GM10266 (cell line): ENCODE data around the gene GFOD2.
A peak's percentile ranks its signal among the peaks of the same experiment; 100 is the strongest.

Experiments used
- DNase-seq: peaks from one replicate; pipeline ENCODE4 v3.0.0; 2012; ENCODE audit errors: extremely low spot score
- TF ChIP-seq, protein P1 (sequence below): IDR thresholded peaks from 2 replicates; pipeline ENCODE4 v1.5.1; 2012; ENCODE audit warnings: mild to moderate bottlenecking, low read depth; ENCODE audit not compliant: control insufficient read depth, insufficient read depth; ENCODE audit errors: missing control alignments

The GFOD2 gene

DNA sequence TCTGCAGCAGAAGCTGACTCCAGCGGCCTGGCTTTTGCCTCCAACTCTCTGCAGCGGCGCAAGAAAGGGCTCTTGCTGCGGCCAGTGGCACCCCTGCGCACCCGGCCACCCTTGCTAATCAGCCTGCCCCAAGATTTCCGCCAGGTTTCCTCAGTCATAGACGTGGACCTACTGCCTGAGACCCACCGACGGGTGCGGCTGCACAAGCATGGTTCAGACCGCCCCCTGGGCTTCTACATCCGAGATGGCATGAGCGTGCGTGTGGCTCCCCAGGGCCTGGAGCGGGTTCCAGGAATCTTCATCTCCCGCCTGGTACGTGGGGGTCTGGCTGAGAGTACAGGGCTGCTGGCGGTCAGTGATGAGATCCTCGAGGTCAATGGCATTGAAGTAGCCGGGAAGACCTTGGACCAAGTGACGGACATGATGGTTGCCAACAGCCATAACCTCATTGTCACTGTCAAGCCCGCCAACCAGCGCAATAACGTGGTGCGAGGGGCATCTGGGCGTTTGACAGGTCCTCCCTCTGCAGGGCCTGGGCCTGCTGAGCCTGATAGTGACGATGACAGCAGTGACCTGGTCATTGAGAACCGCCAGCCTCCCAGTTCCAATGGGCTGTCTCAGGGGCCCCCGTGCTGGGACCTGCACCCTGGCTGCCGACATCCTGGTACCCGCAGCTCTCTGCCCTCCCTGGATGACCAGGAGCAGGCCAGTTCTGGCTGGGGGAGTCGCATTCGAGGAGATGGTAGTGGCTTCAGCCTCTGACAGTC is 57.0 kb downstream of the GFOD2 start:
- TF ChIP-seq, protein P1, sequence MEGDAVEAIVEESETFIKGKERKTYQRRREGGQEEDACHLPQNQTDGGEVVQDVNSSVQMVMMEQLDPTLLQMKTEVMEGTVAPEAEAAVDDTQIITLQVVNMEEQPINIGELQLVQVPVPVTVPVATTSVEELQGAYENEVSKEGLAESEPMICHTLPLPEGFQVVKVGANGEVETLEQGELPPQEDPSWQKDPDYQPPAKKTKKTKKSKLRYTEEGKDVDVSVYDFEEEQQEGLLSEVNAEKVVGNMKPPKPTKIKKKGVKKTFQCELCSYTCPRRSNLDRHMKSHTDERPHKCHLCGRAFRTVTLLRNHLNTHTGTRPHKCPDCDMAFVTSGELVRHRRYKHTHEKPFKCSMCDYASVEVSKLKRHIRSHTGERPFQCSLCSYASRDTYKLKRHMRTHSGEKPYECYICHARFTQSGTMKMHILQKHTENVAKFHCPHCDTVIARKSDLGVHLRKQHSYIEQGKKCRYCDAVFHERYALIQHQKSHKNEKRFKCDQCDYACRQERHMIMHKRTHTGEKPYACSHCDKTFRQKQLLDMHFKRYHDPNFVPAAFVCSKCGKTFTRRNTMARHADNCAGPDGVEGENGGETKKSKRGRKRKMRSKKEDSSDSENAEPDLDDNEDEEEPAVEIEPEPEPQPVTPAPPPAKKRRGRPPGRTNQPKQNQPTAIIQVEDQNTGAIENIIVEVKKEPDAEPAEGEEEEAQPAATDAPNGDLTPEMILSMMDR = no peak
- DNase-seq = no peak

DNA sequence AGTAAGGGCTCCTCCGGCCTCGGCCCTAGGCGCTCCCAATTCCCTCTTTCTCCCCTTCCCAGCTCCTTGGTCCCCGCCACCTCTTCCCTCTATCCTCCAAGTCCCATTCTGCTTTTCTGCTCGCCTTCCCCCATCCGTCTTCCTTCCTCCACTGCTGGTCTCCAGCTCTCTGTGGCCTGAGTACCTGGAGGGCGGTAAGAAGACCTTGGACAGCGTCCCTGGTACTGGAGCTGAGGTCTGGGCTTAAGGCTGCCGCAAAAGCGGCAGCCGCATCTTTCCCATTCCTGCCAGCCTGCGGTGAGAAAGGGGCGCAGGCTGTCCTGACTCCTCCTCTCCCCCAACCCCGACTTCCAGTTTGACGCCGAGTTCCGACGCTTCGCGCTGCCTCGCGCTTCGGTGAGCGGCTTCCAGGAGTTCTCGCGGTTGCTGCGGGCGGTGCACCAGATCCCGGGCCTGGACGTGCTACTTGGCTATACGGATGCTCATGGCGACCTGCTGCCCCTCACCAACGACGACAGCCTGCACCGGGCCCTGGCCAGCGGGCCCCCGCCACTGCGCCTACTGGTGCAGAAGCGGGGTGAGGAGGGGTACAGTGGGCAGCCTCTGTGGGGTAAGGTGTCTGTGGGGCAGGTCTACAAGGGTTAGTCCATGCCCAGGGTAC is 57.9 kb downstream of the GFOD2 start:
- DNase-seq = no peak

DNA sequence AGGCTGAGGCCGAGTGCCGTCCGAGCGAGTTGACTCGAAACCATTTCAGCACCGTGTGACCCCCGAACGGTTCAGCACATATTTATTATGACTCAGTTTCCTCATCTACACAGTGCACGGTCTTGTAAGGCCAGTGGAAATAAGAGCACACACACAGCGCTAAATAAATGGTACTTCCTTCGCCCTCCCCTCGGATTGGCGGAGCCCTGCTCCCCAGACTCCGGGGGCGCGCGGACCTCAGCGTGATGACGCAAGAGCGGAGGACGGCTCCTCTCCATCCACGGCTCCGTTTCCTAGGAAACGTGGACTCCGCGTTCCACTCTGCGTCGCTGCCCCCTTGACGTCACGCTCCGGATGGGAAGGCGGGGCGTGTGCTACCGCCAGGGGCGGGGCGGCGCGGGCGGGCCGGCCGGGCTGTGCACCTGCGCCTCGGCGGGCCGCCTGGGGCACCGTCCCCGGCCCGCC is 58.5 kb downstream of the GFOD2 start, which contains the start of gene PARD6A:
Gene PARD6A, plus strand, starts transcription at position 397 of the 465 bp plus-strand sequence. CDS start 79 bp downstream, outside the sequence.
- TF ChIP-seq, protein P1 = no peak
- DNase-seq = peak; percentile 100

More for the DNA sequence above, 57.9 kb downstream of the GFOD2 start:
- TF ChIP-seq, protein P1 = no peak

DNA sequence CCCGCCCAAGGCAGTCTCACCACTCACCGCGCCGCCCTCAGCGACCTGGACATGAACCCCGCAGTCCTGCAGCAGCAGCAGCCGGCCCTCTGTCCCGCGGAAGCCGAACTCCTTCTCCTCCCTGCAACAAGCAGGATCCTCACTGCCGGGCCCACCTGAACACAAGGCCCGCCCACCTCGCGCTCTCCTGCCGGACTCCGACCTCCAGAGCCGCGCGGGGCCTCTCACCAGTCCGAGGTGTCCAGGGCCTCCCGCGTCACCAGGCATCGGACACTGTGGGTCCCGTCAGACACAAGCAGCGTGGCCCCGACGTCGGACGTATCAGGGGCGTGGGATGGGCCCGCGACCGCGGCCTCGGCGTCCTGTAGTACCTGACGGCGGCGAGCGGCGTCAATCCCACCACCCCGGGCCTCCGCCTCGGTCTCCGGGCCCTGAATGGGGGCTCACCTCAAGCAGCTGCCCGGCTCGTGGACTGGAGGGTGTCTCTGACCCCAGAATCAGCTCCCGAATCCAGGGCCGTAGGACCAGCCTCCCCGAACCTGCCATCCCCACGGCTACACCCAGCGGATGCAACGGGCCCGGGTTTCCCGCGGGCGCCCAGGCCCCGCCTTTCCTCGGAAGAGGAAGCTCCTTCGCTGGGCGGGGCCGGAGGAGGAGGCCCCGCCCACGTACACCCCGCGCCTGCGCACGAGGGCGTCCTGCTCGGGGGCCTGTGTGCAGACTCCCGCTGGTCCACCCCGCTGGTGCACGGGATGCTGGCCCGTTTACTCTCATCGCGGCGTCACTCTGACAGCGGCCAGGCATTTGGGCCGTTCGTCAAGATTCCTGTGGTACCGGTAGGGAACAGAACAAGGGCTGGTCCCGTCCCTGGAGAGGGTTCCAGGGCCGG is 59.2 kb downstream of the GFOD2 start, which contains the start of gene ACD:
Gene ACD, minus strand, starts transcription at position 586 of the 889 bp plus-strand sequence. Its CDS starts 40 bp downstream, at position 546.
- DNase-seq = peak; percentile 100
- TF ChIP-seq, protein P1 = no peak

DNA sequence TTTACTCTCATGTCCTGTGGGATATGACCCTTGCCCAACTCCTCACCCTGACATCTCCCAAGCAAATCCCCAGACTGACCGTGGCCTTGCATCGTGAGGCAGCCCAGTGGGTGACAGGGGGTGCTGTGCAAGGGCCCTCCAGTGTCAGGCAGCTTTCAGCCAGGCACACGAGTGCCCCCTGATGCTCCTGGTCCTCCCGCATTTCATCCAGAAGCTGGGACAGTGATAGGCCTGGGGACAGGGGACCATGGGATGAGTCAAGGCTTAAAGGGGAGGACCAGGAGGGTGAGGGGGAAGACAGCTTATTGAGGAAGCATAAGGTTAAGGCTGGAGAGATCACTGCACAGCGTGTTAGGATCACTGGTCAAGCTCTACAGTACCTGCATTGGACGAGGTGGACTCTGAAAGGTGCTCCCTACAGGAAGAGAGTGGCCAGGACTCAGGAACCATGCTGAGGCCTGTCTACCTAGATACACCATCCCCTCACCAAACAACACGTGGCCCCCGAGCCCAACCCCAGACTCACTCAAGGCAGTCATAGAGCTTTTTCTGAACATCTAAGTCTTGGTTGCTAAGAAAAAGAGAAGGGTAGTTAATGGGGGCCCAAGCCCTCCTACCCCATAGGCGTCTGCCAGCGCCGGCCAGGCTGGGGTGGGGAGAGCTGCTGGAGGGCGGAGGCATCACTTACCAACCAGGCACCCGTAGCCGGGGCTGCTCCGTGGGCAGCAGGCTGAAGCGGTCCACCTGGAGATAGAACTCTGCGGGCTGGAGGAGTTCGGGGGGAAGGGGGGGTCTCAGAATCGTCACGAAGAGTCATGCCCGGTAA is 60.1 kb downstream of the GFOD2 start:
- no peak for DNase-seq
- TF ChIP-seq, protein P1 = no peak

DNA sequence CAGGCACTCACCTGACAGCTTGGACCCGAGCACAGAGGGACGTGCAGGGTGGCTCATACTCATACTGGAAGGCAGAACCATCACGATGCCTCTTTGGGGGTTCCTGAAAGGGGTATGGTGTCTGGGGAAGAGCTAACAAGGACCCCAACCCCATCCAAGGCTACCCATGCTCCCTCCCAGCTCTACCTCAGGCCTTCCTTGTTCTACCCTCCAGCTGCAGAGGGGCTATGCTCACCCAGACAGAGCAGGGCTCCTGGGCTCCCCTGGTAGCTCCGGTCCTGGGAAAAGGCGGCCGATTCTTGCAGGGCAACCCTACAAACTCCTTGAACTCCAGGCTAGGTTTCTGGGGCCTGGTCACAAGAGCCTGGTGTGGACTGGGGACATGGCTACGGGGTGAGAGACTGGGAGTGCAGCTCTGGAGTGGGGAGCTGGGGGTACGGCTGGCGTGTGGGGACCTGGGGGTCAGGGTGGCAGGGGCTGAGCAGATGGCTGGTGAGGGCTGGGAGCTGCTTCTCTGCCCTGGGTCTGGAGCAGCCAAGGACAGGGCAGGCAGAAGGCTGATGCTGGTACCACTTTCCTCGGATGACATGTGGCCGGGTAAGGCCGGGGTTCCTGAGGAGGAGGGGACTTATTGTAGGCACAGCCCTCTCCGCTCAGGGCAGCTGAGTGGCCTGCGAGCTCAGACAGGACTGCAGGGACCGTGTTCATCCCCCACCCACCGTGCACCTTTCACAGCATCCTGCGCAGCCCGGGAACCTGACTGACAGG is 61.2 kb downstream of the GFOD2 start:
- TF ChIP-seq, protein P1 = no peak
- DNase-seq = no peak
